Endothelial cell of umbilical vein (primary cell): ENCODE measurements around the gene CXCR1. TPM values are rescaled to one million over a fixed set of nuclear protein-coding genes. Genes with fewer than 3 reads are reported as not detected.

Experiments used
- BruUV-seq: library from RNA; stranded (reverse); fragments of 400-500 nt; replicated peaks from 2 replicates; lab custom pipeline; 2021; lab: Mats Ljungman, UMichigan
- CTCF ChIA-PET: fragments of 300-600, 350-600 bp; sonication (Branson Sonifier 250); formaldehyde crosslinking; loops from one replicate; lab custom pipeline; 2021; ENCODE audit warnings: antibody characterized with exemption, inconsistent platforms; lab: Charles Lee
- POLR2A ChIA-PET: fragments of 300-600, 350-600 bp; sonication (Branson Sonifier 250); formaldehyde crosslinking; loops from one replicate; lab custom pipeline; 2021; ENCODE audit warnings: antibody characterized with exemption, inconsistent platforms; lab: Charles Lee
- DNase-seq: peaks from one replicate; pipeline ENCODE4 v3.0.0-alpha.2; 2011; ENCODE audit warnings: low read depth, low spot score
- FAIRE-seq: peaks from 2 replicates; lab custom pipeline; 2011; peaks lifted over from hg19 to GRCh38; lab: Jason Lieb, UNC
- H2AFZ ChIP-seq: 2 replicates; pipeline ENCODE4 v1.6.0; 2012; ENCODE audit warnings: low read depth, low read length, control low read depth, inconsistent platforms
- H3K27ac ChIP-seq: 2 replicates; pipeline ENCODE4 v1.5.1; 2011; ENCODE audit warnings: low read depth, mild to moderate bottlenecking, control low read depth, low read length, moderate library complexity; ENCODE audit not compliant: insufficient read depth
- H3K27me3 ChIP-seq, 2 experiments: 2 replicates each; pipeline versions ENCODE4 v1.6.0 to v1.6.1; 2011; ENCODE audit warnings: low read length in 2 of 2, mixed read lengths in 1 of 2; ENCODE audit not compliant: control insufficient read depth in 2 of 2, insufficient read depth in 2 of 2
- H3K36me3 ChIP-seq, 2 experiments: 2 replicates in 1 of 2; 3 replicates in 1 of 2; pipeline ENCODE4 v1.5.1; 2011; ENCODE audit warnings: low read length in 2 of 2, mild to moderate bottlenecking in 1 of 2, moderate library complexity in 1 of 2; ENCODE audit not compliant: control insufficient read depth in 2 of 2, insufficient read depth in 2 of 2; ENCODE audit errors: extremely low read depth in 1 of 2
- H3K4me1 ChIP-seq: 3 replicates; pipeline ENCODE4 v1.5.1; 2011; ENCODE audit warnings: mild to moderate bottlenecking, low read length; ENCODE audit not compliant: control insufficient read depth, insufficient read depth; ENCODE audit errors: extremely low read depth
- H3K4me2 ChIP-seq: 2 replicates; pipeline ENCODE4 v1.6.1; 2011; ENCODE audit warnings: low read length, control low read depth, mixed read lengths; ENCODE audit not compliant: insufficient read depth
- H3K4me3 ChIP-seq, 3 experiments: fragments of 200-600 bp in 1 of 3; sonication (generic), shearing (Covaris generic) in 1 of 3; replicated peaks in 1 of 3; 2 replicates each; pipeline ENCODE4 v1.5.1; 2011 to 2016; ENCODE audit warnings: control low read depth in 3 of 3, low read length in 3 of 3, mild to moderate bottlenecking in 2 of 3, inconsistent platforms in 1 of 3, low read depth in 1 of 3, moderate library complexity in 1 of 3; ENCODE audit not compliant: insufficient read depth in 1 of 3
- H3K79me2 ChIP-seq: 2 replicates; pipeline ENCODE4 v1.6.0; 2012; ENCODE audit warnings: low read length, inconsistent platforms; ENCODE audit not compliant: control insufficient read depth, insufficient read depth
- H3K9ac ChIP-seq: replicated peaks from 2 replicates; pipeline ENCODE3; 2011; ENCODE audit warnings: low read length, control low read depth; ENCODE audit not compliant: insufficient read depth; ENCODE audit errors: extremely low read depth
- H3K9me1 ChIP-seq: replicated peaks from 3 replicates; pipeline ENCODE4 v1.6.0; 2011; ENCODE audit warnings: mild to moderate bottlenecking, low read length; ENCODE audit not compliant: control insufficient read depth, insufficient read depth; ENCODE audit errors: extremely low read depth
- H3K9me3 ChIP-seq: replicated peaks from 2 replicates; pipeline ENCODE4 v1.5.1; 2012; ENCODE audit warnings: low read length, inconsistent platforms; ENCODE audit not compliant: control insufficient read depth, insufficient read depth
- H4K20me1 ChIP-seq: replicated peaks from 2 replicates; pipeline ENCODE3; 2011; ENCODE audit warnings: mild to moderate bottlenecking, low read length; ENCODE audit not compliant: control insufficient read depth, insufficient read depth; ENCODE audit errors: extremely low read depth
- EZH2 ChIP-seq: IDR thresholded peaks from 2 replicates; pipeline ENCODE4 v1.6.1; 2012; ENCODE audit warnings: borderline replicate concordance, low read depth, mild to moderate bottlenecking, moderate library complexity, low read length, inconsistent platforms; ENCODE audit not compliant: severe bottlenecking
- FOS ChIP-seq: IDR thresholded peaks from 2 replicates; pipeline ENCODE4 v1.6.1; 2011; ENCODE audit warnings: mild to moderate bottlenecking, low read length, moderate library complexity, borderline replicate concordance; ENCODE audit not compliant: insufficient read depth
- GATA2 ChIP-seq: IDR thresholded peaks from 2 replicates; pipeline ENCODE4 v1.7.0; 2011; ENCODE audit warnings: low read depth, mild to moderate bottlenecking, moderate library complexity, mixed read lengths, low read length; ENCODE audit not compliant: insufficient read length, insufficient read depth
- JUN ChIP-seq: IDR thresholded peaks from 2 replicates; pipeline ENCODE4 v1.6.1; 2011; ENCODE audit warnings: borderline replicate concordance, low read depth; ENCODE audit not compliant: insufficient read length, insufficient read depth
- MYC ChIP-seq: IDR thresholded peaks from one replicate; pipeline ENCODE4 v1.6.1; 2011; ENCODE audit warnings: mild to moderate bottlenecking, low read depth, low read length
- POLR2A ChIP-seq: IDR thresholded peaks from 2 replicates; pipeline ENCODE4 v1.6.1; 2012; ENCODE audit warnings: low read depth, mild to moderate bottlenecking, control low read depth, low read length
- POLR2AphosphoS5 ChIP-seq: IDR thresholded peaks from 2 replicates; pipeline ENCODE4 v1.6.1; 2012; ENCODE audit warnings: low read depth, mild to moderate bottlenecking, control low read depth, low read length, moderate library complexity; ENCODE audit not compliant: insufficient read depth
- dilution Hi-C: fragments of 300-500 bp; cut with MboI; formaldehyde crosslinking; loops from one replicate; pipeline ENCODE4 v1.15.0; 2019; ENCODE audit warnings: low sequenced_read_pairs; ENCODE audit not compliant: extremely low pct_ligation_motif_present
- intact Hi-C: fragments of 100-400 bp; cut with micrococcal nuclease; formaldehyde crosslinking; loops from one replicate; pipeline ENCODE4 v1.10.0; 2022
- polyA plus RNA-seq, 4 experiments: library from polyadenylated mRNA; depleted of rRNA in 3 of 4; stranded (reverse) in 3 of 4; unstranded in 1 of 4; fragments of >200 nt; gene quantifications; 2 replicates each; pipeline versions ENCODE4 v1.2.1 to v1.2.3, GENCODE V29; 2011 to 2012; ENCODE audit warnings: missing spikeins in 1 of 4
- total RNA-seq: library from RNA; stranded (reverse); gene quantifications from 2 replicates; pipeline ENCODE4 v1.2.3, GENCODE V29; 2021
- TF ChIP-seq, protein P1 (sequence below): IDR thresholded peaks from 2 replicates; pipeline ENCODE4 v1.6.1; 2011; ENCODE audit not compliant: insufficient read depth, insufficient read length
- TF ChIP-seq, protein P2 (sequence below), 2 donors: IDR thresholded peaks; 1 replicate in 1 of 2; 2 replicates in 1 of 2; pipeline ENCODE4 v1.5.1; 2011; ENCODE audit warnings: low read length in 2 of 2, mild to moderate bottlenecking in 2 of 2, moderate library complexity in 2 of 2, control low read depth in 1 of 2, inconsistent platforms in 1 of 2, low read depth in 1 of 2; ENCODE audit not compliant: insufficient read depth in 1 of 2; ENCODE audit errors: extremely low read depth in 1 of 2

CXCR1 gene
- total and polyA plus RNA-seq, 2 donors (not counting 3 experiments of a cell fraction or from before 2014, with no cell fraction given) = not detected

DNA sequence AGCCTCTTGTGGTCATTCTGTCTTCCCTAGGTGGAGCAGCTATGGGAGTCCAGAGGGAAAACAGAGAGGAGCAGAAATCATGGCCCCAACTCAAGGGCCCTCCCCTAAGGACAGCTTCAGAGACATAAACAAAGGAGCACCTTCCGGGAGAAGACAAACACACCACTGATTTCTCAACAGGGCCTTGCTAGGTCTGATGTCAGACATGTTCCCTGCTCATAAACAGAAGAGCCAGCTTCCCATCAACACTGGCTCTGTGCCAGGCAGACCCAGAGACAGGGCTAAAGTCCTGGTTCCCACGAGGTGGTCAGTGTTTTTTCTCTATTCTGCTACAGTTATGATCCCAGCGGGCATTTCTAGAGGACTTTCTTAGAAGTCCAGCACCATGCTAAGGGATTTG lies 21.6 kb downstream of the CXCR1 start:
- ChIA-PET CTCF (no interaction called here), POLR2A (no interaction called here)
- Histone ChIP-seq H3K27me3 (peaks cover 3% of the 10 kb centered on the region in 2 experiments), H3K9ac (no peak overlapping the region), H3K4me1 (no peaks in the 10 kb centered on the region), H2AFZ (no peak overlapping the region), H3K9me1 (no peaks in the 10 kb centered on the region), H3K4me2 (no peak overlapping the region), H3K27ac (no peak overlapping the region), H3K79me2 (no peaks in the 10 kb centered on the region), H3K4me3 (no peak overlapping the region), H4K20me1 (no peaks in the 10 kb centered on the region), H3K9me3 (no peaks in the 10 kb centered on the region), H3K36me3 (no peaks in the 10 kb centered on the region)
- DNase-seq (no peak), FAIRE-seq (no peak)
- dilution Hi-C loops = no loop called here
- TF ChIP-seq FOS (no peak), POLR2A (no peak), EZH2 (no peak), MYC (no peak), JUN (no peak), POLR2AphosphoS5 (no peak), GATA2 (no peak)
- TF ChIP-seq, protein P1, sequence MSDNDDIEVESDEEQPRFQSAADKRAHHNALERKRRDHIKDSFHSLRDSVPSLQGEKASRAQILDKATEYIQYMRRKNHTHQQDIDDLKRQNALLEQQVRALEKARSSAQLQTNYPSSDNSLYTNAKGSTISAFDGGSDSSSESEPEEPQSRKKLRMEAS = no peak
- TF ChIP-seq, protein P2, sequence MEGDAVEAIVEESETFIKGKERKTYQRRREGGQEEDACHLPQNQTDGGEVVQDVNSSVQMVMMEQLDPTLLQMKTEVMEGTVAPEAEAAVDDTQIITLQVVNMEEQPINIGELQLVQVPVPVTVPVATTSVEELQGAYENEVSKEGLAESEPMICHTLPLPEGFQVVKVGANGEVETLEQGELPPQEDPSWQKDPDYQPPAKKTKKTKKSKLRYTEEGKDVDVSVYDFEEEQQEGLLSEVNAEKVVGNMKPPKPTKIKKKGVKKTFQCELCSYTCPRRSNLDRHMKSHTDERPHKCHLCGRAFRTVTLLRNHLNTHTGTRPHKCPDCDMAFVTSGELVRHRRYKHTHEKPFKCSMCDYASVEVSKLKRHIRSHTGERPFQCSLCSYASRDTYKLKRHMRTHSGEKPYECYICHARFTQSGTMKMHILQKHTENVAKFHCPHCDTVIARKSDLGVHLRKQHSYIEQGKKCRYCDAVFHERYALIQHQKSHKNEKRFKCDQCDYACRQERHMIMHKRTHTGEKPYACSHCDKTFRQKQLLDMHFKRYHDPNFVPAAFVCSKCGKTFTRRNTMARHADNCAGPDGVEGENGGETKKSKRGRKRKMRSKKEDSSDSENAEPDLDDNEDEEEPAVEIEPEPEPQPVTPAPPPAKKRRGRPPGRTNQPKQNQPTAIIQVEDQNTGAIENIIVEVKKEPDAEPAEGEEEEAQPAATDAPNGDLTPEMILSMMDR (IDR thresholded peaks at IDR 0.05; ENCODE audit: extremely low read depth in 1 of 2, insufficient read depth in 1 of 2, low read depth in 1 of 2, low read length in 2 of 2) = no peak
- intact Hi-C loops = no loop called here
- no TSS peak for BruUV-seq
